ENCODE data around the gene DACH1. TPM values are rescaled to one million over a fixed set of nuclear protein-coding genes. Genes with fewer than 3 reads are reported as not detected.
"Not testable (repeated sequence)": the region's sequence is repeated elsewhere in the genome, so short reads cannot be mapped to it uniquely, and the experiment has no call there.

Gene DACH1
- total and polyA plus RNA-seq, 9 donors, result 4.3 to 11.7 (median 10.5) TPM

DNA sequence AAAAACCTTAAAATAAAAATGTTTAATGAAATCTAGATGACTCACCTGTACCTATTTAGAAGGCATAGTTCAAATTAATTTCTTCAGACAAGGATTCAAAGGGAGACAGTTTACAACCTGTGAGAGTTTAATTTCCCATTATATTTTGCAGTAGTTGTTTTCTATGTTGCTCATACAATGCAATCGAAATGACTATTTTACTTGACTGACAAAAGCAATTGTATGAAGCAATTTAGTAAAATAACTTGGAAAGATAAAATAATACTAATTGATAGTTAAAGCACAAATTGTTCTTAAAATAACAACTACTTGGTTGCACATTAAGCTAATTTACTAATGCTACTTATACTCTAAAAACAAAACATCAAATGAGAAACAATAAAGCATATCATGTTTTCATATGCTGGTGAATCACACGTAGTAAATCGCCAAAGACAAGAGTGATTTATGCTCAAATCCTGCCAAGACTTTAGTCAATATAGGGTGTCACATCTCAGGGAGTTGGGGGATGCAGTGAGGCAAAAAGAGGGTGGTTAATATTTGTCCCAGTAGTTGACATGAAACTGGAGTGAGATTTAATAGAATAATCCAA, 6.4 kb downstream of the DACH1 start:
- no peak for DNase-seq
- Histone ChIP-seq H3K27ac (ENCODE audit: low read length) (no peak overlapping the region), H3K36me3 (ENCODE audit: control insufficient read depth, insufficient read depth, low read length) (no peaks in the 10 kb centered on the region), H3K27me3 (ENCODE audit: control insufficient read depth, insufficient read depth, low read length) (peaks cover 18% of the 10 kb centered on the region), H3K4me3 (ENCODE audit: low read length) (no peak overlapping the region), H3K4me1 (ENCODE audit: control insufficient read depth, insufficient read depth, low read length) (peaks cover 9% of the 10 kb centered on the region), H3K9me3 (replicated peaks; ENCODE audit: control insufficient read depth, low read depth, low read length) (no peaks in the 10 kb centered on the region)
- WGBS (ENCODE audit: insufficient coverage), result 40% methylated on average over 1 of the region's 3 CpGs

DNA sequence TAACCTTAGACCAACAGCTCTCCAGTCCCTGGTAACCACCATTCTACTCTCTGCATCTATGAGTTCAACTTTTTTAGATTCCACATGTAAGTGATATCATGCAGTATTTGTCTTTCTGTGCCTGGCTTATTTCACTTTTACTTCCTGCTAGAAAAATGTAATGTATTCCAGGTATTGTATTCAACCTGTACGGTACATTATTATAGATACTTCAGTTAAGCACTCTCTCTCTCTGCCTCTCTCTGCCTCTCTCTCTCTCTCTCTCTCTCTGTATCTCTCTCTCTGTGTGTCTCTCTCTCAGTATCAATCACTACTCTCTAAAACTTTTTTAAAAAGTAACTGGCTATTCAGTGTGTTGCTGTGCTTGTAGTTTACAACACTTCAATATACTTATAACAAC, 8.4 kb downstream of the DACH1 start:
- no peaks in the 10 kb centered on the region for H3K36me3 ChIP-seq (ENCODE audit: control insufficient read depth, insufficient read depth, low read length)
- WGBS (ENCODE audit: insufficient coverage), result no CpG with 5 or more reads among the region's 1 CpG

DNA sequence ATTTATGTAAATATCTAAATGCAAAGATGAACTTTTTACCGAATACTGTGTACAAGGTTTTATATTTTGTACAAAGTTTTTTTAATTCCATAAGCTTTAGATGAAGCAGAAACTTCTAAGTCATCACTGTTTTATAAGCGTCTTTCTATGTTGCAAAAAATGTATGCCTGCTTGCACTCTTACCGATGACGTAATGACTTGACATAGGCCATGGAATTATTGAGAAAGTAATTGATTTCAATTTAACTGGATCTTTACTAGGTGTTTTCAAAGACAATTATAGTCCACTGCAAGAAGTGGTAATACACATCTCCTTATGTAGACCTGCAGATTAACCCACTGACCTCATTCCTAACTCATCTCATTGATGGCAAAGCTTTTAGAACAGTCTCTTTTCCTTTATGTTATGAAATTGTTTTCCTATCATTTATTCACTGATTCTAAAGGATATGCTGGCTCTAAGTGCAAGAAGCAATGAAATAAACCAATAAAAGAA, 10.4 kb downstream of the DACH1 start:
- WGBS (ENCODE audit: insufficient coverage), result 100% methylated on average over 1 of the region's 4 CpGs
- DNase-seq, result no peak
- Histone ChIP-seq H3K9me3 (replicated peaks; ENCODE audit: control insufficient read depth, low read depth, low read length) (no peaks in the 10 kb centered on the region), H3K4me1 (ENCODE audit: control insufficient read depth, insufficient read depth, low read length) (no peaks in the 10 kb centered on the region), H3K4me3 (ENCODE audit: low read length) (no peak overlapping the region), H3K27ac (ENCODE audit: low read length) (no peak overlapping the region), H3K36me3 (ENCODE audit: control insufficient read depth, insufficient read depth, low read length) (no peaks in the 10 kb centered on the region), H3K27me3 (ENCODE audit: control insufficient read depth, insufficient read depth, low read length) (no peaks in the 10 kb centered on the region)

More for the DNA sequence above, 8.4 kb downstream of the DACH1 start:
- H3K4me3 ChIP-seq (ENCODE audit: low read length), result no peak overlapping the region
- no peak overlapping the region for H3K27ac ChIP-seq (ENCODE audit: low read length)
- DNase-seq, result no peak
- no peaks in the 10 kb centered on the region for H3K9me3 ChIP-seq (replicated peaks; ENCODE audit: control insufficient read depth, low read depth, low read length)
- H3K27me3 ChIP-seq (ENCODE audit: control insufficient read depth, insufficient read depth, low read length), result no peaks in the 10 kb centered on the region
- no peaks in the 10 kb centered on the region for H3K4me1 ChIP-seq (ENCODE audit: control insufficient read depth, insufficient read depth, low read length)

DNA sequence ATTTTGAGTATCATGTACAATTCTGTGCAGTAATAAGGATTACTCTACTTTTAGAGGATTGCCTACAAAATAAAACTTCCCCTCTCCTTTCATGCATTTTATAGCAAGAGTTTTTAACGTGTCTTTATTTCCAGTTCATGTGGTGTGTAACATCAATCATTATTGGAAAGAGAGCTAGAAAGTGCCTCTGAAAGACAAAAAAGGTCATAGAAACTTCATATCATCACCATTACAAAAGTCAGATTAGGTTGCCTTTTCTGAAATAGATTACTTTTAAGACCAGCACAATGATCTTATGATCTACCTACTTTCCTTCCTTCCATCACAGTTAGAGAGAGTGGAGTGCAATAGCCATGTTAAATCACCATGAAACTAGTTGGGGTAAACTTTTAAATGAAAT, 12.6 kb downstream of the DACH1 start:
- H3K36me3 ChIP-seq (ENCODE audit: control insufficient read depth, insufficient read depth, low read length), result no peaks in the 10 kb centered on the region
- no peaks in the 10 kb centered on the region for H3K4me1 ChIP-seq (ENCODE audit: control insufficient read depth, insufficient read depth, low read length)
- H3K27me3 ChIP-seq (ENCODE audit: control insufficient read depth, insufficient read depth, low read length), result no peaks in the 10 kb centered on the region
- DNase-seq, result no peak
- H3K4me3 ChIP-seq (ENCODE audit: low read length), result no peak overlapping the region
- H3K27ac ChIP-seq (ENCODE audit: low read length), result no peak overlapping the region
- WGBS (ENCODE audit: insufficient coverage), result no CpG with 5 or more reads among the region's 1 CpG
- no peaks in the 10 kb centered on the region for H3K9me3 ChIP-seq (replicated peaks; ENCODE audit: control insufficient read depth, low read depth, low read length)

DNA sequence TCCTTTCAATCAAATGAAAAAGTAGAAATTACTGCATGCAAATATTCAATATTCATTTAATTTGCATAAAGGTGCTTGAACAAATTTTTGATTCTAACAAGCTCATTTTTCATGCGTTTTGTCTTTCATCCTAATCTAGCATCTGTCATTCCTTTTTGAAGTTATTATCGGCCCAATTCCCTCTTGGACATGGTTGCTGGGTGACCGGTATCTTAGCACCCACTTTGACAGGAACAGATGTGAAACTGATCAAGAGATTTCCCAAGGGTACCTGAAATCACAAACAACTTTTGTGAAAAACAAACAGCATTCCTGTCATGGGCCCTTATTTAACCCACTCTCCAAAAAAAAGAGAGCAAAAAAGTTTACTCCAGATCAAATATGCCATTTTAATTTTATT, 13.3 kb downstream of the DACH1 start:
- H3K9me3 ChIP-seq (replicated peaks; ENCODE audit: control insufficient read depth, low read depth, low read length), result no peaks in the 10 kb centered on the region
- no peaks in the 10 kb centered on the region for H3K4me1 ChIP-seq (ENCODE audit: control insufficient read depth, insufficient read depth, low read length)
- no peaks in the 10 kb centered on the region for H3K27me3 ChIP-seq (ENCODE audit: control insufficient read depth, insufficient read depth, low read length)
- 86% methylated on average over 3 of the region's 3 CpGs for WGBS (ENCODE audit: insufficient coverage)
- H3K36me3 ChIP-seq (ENCODE audit: control insufficient read depth, insufficient read depth, low read length), result no peaks in the 10 kb centered on the region
- no peak for DNase-seq
- no peak overlapping the region for H3K4me3 ChIP-seq (ENCODE audit: low read length)
- H3K27ac ChIP-seq (ENCODE audit: low read length), result no peak overlapping the region

DNA sequence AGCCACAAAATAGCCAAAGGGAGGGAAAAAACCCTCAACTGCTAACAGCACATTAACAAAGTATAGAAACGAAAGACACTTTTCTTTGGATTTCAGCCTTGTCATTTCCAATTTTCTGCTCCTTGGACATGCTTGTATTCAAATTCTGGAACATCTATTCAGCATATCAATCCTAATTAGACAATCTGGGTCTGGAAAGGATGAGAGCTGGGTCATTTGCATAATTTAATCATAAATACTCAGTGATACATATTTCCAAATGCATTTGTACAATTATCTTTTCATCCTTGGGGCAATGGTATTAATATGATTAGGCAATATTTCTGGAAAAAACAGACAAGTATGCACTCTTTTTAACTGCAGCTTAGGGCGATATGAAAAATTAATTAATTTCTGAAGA, 14.3 kb downstream of the DACH1 start:
- no peaks in the 10 kb centered on the region for H3K27me3 ChIP-seq (ENCODE audit: control insufficient read depth, insufficient read depth, low read length)
- no peak overlapping the region for H3K27ac ChIP-seq (ENCODE audit: low read length)
- no peaks in the 10 kb centered on the region for H3K9me3 ChIP-seq (replicated peaks; ENCODE audit: control insufficient read depth, low read depth, low read length)
- no peaks in the 10 kb centered on the region for H3K4me1 ChIP-seq (ENCODE audit: control insufficient read depth, insufficient read depth, low read length)
- H3K36me3 ChIP-seq (ENCODE audit: control insufficient read depth, insufficient read depth, low read length), result no peaks in the 10 kb centered on the region
- H3K4me3 ChIP-seq (ENCODE audit: low read length), result no peak overlapping the region
- whole genome bisulfite sequencing (ENCODE audit: insufficient coverage), result no CpG with 5 or more reads among the region's 2 CpGs
- no peak for DNase-seq

DNA sequence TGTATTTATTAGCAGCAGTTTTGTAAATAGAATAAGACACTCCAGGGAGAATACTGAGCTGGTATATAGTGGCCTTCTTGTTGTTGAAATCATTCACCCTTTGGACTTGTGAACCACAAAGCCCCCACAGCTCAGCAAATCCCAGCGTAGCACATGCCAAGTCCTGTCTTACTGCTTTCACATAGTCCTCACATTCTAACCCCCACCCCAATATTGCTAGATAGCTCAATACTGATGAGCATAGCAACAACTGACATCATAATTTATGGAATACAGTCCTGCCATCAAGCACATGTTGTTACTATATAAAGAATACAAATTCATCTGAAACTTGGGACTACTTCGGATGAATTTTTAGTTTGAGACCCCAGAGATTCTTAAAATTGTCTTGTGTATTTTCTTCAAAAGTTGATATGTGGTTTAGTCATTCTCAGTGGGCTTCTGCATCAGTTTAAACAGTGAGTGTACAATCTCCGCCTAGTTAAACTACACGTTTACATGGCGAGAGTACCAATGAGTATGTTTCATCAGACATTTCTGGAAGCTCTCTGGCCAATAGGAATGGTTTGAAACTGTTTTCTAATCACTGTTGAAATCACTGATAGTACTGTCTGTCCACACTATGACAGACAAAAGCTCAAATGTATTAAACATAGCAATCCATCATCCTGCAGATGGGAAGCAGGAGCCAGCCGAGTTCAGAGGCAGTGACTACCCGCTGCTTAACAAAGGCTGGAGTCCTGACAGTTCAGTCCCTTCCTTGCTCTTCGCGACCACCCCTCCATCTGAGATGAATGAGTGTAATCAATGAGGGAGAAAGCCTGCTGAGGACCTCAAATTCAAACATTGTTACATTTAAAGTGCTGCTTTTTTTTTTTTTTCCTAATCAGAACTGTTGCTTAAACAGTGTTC, 15.2 kb downstream of the DACH1 start:
- Histone ChIP-seq H3K36me3 (ENCODE audit: control insufficient read depth, insufficient read depth, low read length) (no peaks in the 10 kb centered on the region), H3K27ac (ENCODE audit: low read length) (no peak overlapping the region), H3K4me3 (ENCODE audit: low read length) (no peak overlapping the region), H3K4me1 (ENCODE audit: control insufficient read depth, insufficient read depth, low read length) (no peaks in the 10 kb centered on the region), H3K9me3 (replicated peaks; ENCODE audit: control insufficient read depth, low read depth, low read length) (no peaks in the 10 kb centered on the region), H3K27me3 (ENCODE audit: control insufficient read depth, insufficient read depth, low read length) (no peaks in the 10 kb centered on the region)
- DNase-seq, result no peak
- no CpG with 5 or more reads among the region's 9 CpGs for WGBS (ENCODE audit: insufficient coverage)

DNA sequence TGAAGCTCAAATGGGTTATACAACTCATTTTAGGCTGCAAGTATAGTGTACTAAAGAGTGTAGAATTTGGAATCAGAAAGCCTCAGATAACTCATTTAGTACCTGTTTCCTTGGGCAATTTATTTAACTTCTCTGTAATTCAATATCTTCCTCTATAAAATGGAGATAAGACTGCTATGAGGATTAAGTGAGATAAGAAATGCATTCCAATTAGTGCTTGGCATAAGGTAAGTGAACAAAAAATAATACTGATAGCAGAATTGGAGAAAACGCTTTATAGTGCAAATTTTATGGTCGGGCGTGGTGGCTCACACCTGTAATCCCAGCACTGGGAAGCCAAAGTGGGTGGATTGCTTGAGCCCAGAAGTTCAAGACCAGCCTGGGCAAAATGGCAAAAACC, 25.0 kb downstream of the DACH1 start:
- no peak overlapping the region for H3K4me3 ChIP-seq (ENCODE audit: low read length)
- no CpG with 5 or more reads among the region's 3 CpGs for WGBS (ENCODE audit: insufficient coverage)
- H3K4me1 ChIP-seq (ENCODE audit: control insufficient read depth, insufficient read depth, low read length), result no peaks in the 10 kb centered on the region
- H3K27ac ChIP-seq (ENCODE audit: low read length), result no peak overlapping the region
- H3K27me3 ChIP-seq (ENCODE audit: control insufficient read depth, insufficient read depth, low read length), result no peaks in the 10 kb centered on the region
- no peak for DNase-seq
- H3K9me3 ChIP-seq (replicated peaks; ENCODE audit: control insufficient read depth, low read depth, low read length), result no peaks in the 10 kb centered on the region
- H3K36me3 ChIP-seq (ENCODE audit: control insufficient read depth, insufficient read depth, low read length), result no peaks in the 10 kb centered on the region

DNA sequence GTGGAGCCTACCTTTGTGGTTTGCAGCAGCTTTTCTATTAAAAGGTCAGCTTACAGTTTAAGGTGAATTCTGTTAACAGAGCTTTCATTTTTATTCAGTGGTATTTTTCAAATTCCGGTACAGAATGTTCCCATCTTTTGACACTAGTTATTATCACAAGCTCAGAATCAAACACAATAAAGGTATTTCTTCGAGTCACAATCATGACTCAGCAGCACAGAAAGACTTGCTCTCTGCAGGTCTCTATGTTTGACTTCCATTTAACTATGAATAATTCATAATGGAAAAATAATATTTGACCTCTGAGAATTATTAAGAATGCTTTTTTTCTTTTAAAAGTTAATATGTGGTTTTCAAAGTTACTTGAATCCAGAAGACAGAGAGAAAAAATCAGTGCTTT, 28.2 kb downstream of the DACH1 start:
- H3K4me1 ChIP-seq (ENCODE audit: control insufficient read depth, insufficient read depth, low read length), result no peaks in the 10 kb centered on the region
- WGBS (ENCODE audit: insufficient coverage), result no CpG with 5 or more reads among the region's 2 CpGs
- no peak for DNase-seq

DNA sequence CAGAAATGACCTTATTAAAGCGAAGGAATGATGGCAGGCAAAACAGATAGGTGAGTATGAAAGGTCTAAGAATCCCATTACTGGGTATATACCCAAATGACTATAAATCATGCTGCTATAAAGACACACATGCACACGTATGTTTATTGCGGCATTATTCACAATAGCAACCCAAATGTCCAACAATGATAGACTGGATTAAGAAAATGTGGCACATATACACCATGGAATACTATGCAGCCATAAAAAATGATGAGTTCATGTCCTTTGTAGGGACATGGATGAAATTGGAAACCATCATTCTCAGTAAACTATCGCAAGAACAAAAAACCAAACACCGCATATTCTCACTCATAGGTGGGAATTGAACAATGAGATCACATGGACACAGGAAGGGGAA, 29.4 kb downstream of the DACH1 start:
- H3K27ac ChIP-seq (ENCODE audit: low read length); H3K4me3 ChIP-seq (ENCODE audit: low read length); H3K36me3 ChIP-seq (ENCODE audit: control insufficient read depth, insufficient read depth, low read length); H3K27me3 ChIP-seq (ENCODE audit: control insufficient read depth, insufficient read depth, low read length); H3K4me1 ChIP-seq (ENCODE audit: control insufficient read depth, insufficient read depth, low read length); H3K9me3 ChIP-seq (replicated peaks; ENCODE audit: control insufficient read depth, low read depth, low read length); DNase-seq: not testable (repeated sequence)
- no CpG with 5 or more reads among the region's 5 CpGs for WGBS (ENCODE audit: insufficient coverage)

More for the DNA sequence above, 28.2 kb downstream of the DACH1 start:
- Histone ChIP-seq H3K9me3 (replicated peaks; ENCODE audit: control insufficient read depth, low read depth, low read length) (no peaks in the 10 kb centered on the region), H3K27ac (ENCODE audit: low read length) (no peak overlapping the region), H3K4me3 (ENCODE audit: low read length) (no peak overlapping the region), H3K27me3 (ENCODE audit: control insufficient read depth, insufficient read depth, low read length) (no peaks in the 10 kb centered on the region), H3K36me3 (ENCODE audit: control insufficient read depth, insufficient read depth, low read length) (no peaks in the 10 kb centered on the region)

All from muscle of leg (tissue), 11 donors.